Measurements from ENCODE around the gene TMEM94. TPM values are rescaled to one million over a fixed set of nuclear protein-coding genes. Genes with fewer than 3 reads are reported as not detected.

TMEM94 gene
- total and polyA plus RNA-seq, 2 of the 13 experiments (the other 11 are each of a cell fraction or from before 2014, with no cell fraction given): 32.6 to 134 TPM

DNA sequence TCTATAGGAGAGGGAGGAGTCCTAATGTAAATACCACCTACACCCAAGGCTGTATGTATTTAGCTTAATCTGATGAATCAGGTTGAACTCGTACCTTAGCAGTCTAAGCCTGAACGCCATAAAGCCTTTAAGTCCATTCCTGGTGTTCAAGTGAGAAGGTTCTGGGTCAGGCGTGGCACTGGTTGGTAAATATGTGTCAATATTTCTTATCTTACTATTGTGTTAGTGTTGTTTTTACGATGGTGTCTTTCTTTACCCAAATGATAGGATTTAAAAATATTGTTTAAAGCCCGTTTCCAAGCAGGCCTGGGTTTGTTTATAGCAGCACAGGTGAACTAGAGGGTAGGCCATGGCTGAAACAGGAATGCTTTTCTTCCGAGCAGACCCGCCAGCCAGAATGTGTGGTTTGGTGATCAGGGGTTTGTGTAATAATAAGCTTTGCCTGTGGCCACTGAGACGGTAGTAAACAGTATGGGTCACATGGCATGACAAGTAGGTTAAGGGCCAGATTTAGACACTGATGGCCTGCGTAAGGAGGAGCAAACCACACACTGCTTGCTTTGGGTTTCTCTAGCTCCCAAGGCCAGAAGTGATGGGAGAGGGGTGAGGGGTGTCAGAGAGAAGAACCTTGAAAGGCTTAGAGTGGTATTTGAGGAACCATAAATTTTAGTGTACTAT, 3.3 kb downstream of the TMEM94 start (continued):
- TF ChIP-seq, protein P1, sequence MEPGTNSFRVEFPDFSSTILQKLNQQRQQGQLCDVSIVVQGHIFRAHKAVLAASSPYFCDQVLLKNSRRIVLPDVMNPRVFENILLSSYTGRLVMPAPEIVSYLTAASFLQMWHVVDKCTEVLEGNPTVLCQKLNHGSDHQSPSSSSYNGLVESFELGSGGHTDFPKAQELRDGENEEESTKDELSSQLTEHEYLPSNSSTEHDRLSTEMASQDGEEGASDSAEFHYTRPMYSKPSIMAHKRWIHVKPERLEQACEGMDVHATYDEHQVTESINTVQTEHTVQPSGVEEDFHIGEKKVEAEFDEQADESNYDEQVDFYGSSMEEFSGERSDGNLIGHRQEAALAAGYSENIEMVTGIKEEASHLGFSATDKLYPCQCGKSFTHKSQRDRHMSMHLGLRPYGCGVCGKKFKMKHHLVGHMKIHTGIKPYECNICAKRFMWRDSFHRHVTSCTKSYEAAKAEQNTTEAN (CRISPR knock-in tag; conservative IDR thresholded peaks at IDR 0.05): peak; percentile 80; the same call in 1 of the 2 replicates
- TF ChIP-seq HES4 (CRISPR knock-in tag; IDR thresholded peaks at IDR 0.05; ENCODE audit: borderline replicate concordance) (no peak), YEATS2 (CRISPR knock-in tag; IDR thresholded peaks at IDR 0.05; ENCODE audit: borderline replicate concordance) (peak; percentile 69; the same call in 1 of the 2 replicates), NBN (conservative IDR thresholded peaks at IDR 0.05) (no peak), ZNF207 (IDR thresholded peaks at IDR 0.05; ENCODE audit: borderline replicate concordance) (no peak), JUN (CRISPR knock-in tag; IDR thresholded peaks at IDR 0.05) (no peak), ELF4 (CRISPR knock-in tag; IDR thresholded peaks at IDR 0.05; ENCODE audit: borderline replicate concordance) (0 out of 2 replicates have a peak, but pooled peaks have one; percentile 59), ZNF253 (CRISPR knock-in tag; IDR thresholded peaks at IDR 0.05; ENCODE audit: borderline replicate concordance) (no peak), TBP (CRISPR knock-in tag; IDR thresholded peaks at IDR 0.05) (no peak), ARNT2 (CRISPR knock-in tag; IDR thresholded peaks at IDR 0.05; ENCODE audit: low read depth) (peak; percentile 73; the same call in 1 of the 2 replicates), ZNF615 (CRISPR knock-in tag; IDR thresholded peaks at IDR 0.05; ENCODE audit: borderline replicate concordance) (no peak), EP300 (IDR thresholded peaks at IDR 0.05; ENCODE audit: low read depth in 2 of 2, low read length in 2 of 2) (peak; percentile 29 to 61; a peak in 2 of 4 replicates), EP300 (CRISPR knock-in tag; IDR thresholded peaks at IDR 0.05; ENCODE audit: borderline replicate concordance) (no peak), ZNF337 (CRISPR knock-in tag; IDR thresholded peaks at IDR 0.05; ENCODE audit: borderline replicate concordance, low read depth) (no peak), TCF7 (IDR thresholded peaks at IDR 0.05; ENCODE audit: low read depth) (no peak), ZNF331 (CRISPR knock-in tag; IDR thresholded peaks at IDR 0.05) (peak; percentile 65; the same call in 1 of the 2 replicates), ZNF839 (CRISPR knock-in tag; IDR thresholded peaks at IDR 0.05; ENCODE audit: borderline replicate concordance) (no peak), DPF2 (CRISPR knock-in tag; IDR thresholded peaks at IDR 0.05; ENCODE audit: borderline replicate concordance, low read depth) (no peak), MYNN (CRISPR knock-in tag; IDR thresholded peaks at IDR 0.05; ENCODE audit: low read depth) (no peak), TOPORS (CRISPR knock-in tag; IDR thresholded peaks at IDR 0.05) (no peak), SIX4 (CRISPR knock-in tag; IDR thresholded peaks at IDR 0.05) (peak; percentile 35; the same call in 1 of the 2 replicates), NCOA5 (CRISPR knock-in tag; IDR thresholded peaks at IDR 0.05) (peak; percentile 87; the same call in 1 of the 2 replicates)
- TF ChIP-seq, protein P2, sequence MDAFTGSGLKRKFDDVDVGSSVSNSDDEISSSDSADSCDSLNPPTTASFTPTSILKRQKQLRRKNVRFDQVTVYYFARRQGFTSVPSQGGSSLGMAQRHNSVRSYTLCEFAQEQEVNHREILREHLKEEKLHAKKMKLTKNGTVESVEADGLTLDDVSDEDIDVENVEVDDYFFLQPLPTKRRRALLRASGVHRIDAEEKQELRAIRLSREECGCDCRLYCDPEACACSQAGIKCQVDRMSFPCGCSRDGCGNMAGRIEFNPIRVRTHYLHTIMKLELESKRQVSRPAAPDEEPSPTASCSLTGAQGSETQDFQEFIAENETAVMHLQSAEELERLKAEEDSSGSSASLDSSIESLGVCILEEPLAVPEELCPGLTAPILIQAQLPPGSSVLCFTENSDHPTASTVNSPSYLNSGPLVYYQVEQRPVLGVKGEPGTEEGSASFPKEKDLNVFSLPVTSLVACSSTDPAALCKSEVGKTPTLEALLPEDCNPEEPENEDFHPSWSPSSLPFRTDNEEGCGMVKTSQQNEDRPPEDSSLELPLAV (CRISPR knock-in tag; conservative IDR thresholded peaks at IDR 0.05; ENCODE audit: low read depth): no peak
- TF ChIP-seq, protein P3, sequence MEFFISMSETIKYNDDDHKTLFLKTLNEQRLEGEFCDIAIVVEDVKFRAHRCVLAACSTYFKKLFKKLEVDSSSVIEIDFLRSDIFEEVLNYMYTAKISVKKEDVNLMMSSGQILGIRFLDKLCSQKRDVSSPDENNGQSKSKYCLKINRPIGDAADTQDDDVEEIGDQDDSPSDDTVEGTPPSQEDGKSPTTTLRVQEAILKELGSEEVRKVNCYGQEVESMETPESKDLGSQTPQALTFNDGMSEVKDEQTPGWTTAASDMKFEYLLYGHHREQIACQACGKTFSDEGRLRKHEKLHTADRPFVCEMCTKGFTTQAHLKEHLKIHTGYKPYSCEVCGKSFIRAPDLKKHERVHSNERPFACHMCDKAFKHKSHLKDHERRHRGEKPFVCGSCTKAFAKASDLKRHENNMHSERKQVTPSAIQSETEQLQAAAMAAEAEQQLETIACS (CRISPR knock-in tag; IDR thresholded peaks at IDR 0.05): no peak

Data from HepG2 (cell line).